B cell (primary cell): Measurements from ENCODE around the gene SPINDOC.

Experiments used
- CTCF ChIP-seq: fragments of 200-600 bp; IDR thresholded peaks from one replicate; pipeline ENCODE4 v1.8.0; 2022; ENCODE audit warnings: antibody characterized with exemption, mild to moderate bottlenecking
- EZH2 ChIP-seq: IDR thresholded peaks from 2 replicates; pipeline ENCODE4 v1.6.1; 2012; ENCODE audit warnings: borderline replicate concordance, low read depth, mild to moderate bottlenecking, moderate library complexity, low read length; ENCODE audit not compliant: insufficient read depth, poor library complexity, severe bottlenecking

GRCh38 chr11:63838150-63838677 lies 25.0 kb downstream of the SPINDOC start:
- TF ChIP-seq CTCF (no peak), EZH2 (no peak)
